WTC11 (cell line): ENCODE measurements around the gene EPN2. TPM values are rescaled to one million over a fixed set of nuclear protein-coding genes. Genes with fewer than 3 reads are reported as not detected.

Experiments used
- ATAC-seq: fragments of 200-7000 bp; cut with Tn5 transposase; 2 replicates; pipeline ENCODE4 v1.10.0; 2021; ENCODE audit warnings: mild to moderate bottlenecking, moderate library complexity
- CTCF ChIA-PET: fragments of 300-600 bp; sonication (Branson Sonifier 250); formaldehyde crosslinking; loops from one replicate; lab custom pipeline; 2021; ENCODE audit warnings: antibody characterized with exemption; lab: Charles Lee
- POLR2A ChIA-PET: fragments of 350-600 bp; sonication (Branson Sonifier 250); formaldehyde crosslinking; loops from one replicate; lab custom pipeline; 2021; ENCODE audit warnings: antibody characterized with exemption; lab: Charles Lee
- DNase-seq: peaks from one replicate; pipeline ENCODE4 v3.0.0; 2021; ENCODE audit warnings: low spot score
- H3K27ac Mint-ChIP-seq: 2 replicates; pipeline ENCODE4 v1.8.0; 2021; ENCODE audit warnings: mixed read lengths
- H3K27me3 Mint-ChIP-seq: 2 replicates; pipeline ENCODE4 v1.8.0; 2021; ENCODE audit warnings: low read depth, mild to moderate bottlenecking, moderate library complexity, mixed read lengths
- H3K36me3 Mint-ChIP-seq: 2 replicates; pipeline ENCODE4 v1.8.0; 2021; ENCODE audit warnings: mixed read lengths
- H3K4me1 Mint-ChIP-seq: 2 replicates; pipeline ENCODE4 v1.8.0; 2022; ENCODE audit warnings: mixed read lengths
- H3K4me3 Mint-ChIP-seq: 2 replicates; pipeline ENCODE4 v1.8.0; 2021; ENCODE audit warnings: mild to moderate bottlenecking, moderate library complexity, mixed read lengths
- H3K9me3 Mint-ChIP-seq: 2 replicates; pipeline ENCODE4 v1.8.0; 2021; ENCODE audit warnings: mixed read lengths
- CBFB ChIP-seq: sonication (generic); formaldehyde crosslinking; IDR thresholded peaks from 2 replicates; pipeline ENCODE4 v1.8.1; 2022; ENCODE audit warnings: mild to moderate bottlenecking, low read depth, missing genetic modification reagents
- CREM ChIP-seq: sonication (generic); formaldehyde crosslinking; IDR thresholded peaks from 2 replicates; pipeline ENCODE4 v1.8.1; 2022; ENCODE audit warnings: mild to moderate bottlenecking, missing genetic modification reagents, moderate library complexity
- E2F5 ChIP-seq: sonication (generic); formaldehyde crosslinking; IDR thresholded peaks from 2 replicates; pipeline ENCODE4 v1.8.1; 2022; ENCODE audit warnings: mild to moderate bottlenecking, moderate library complexity, missing genetic modification reagents
- FOXJ3 ChIP-seq: sonication (generic); formaldehyde crosslinking; IDR thresholded peaks from 2 replicates; pipeline ENCODE4 v1.9.0; 2021; ENCODE audit warnings: missing genetic modification reagents, mild to moderate bottlenecking, borderline replicate concordance
- IRF1 ChIP-seq: sonication (generic); formaldehyde crosslinking; IDR thresholded peaks from 2 replicates; pipeline ENCODE4 v1.8.0; 2023; ENCODE audit warnings: missing genetic modification reagents
- NFATC4 ChIP-seq: fragments of 250-450 bp; sonication (Bioruptor Pico); IDR thresholded peaks from 2 replicates; pipeline ENCODE4 v1.9.0; 2021; ENCODE audit warnings: mild to moderate bottlenecking
- OVOL2 ChIP-seq: fragments of 250-450 bp; sonication (Bioruptor Pico); IDR thresholded peaks from 2 replicates; pipeline ENCODE4 v1.9.0; 2021; ENCODE audit warnings: mild to moderate bottlenecking, borderline replicate concordance
- PRDM15 ChIP-seq: sonication (generic); formaldehyde crosslinking; IDR thresholded peaks from 2 replicates; pipeline ENCODE4 v1.8.0; 2022; ENCODE audit warnings: missing genetic modification reagents
- RORB ChIP-seq: fragments of 250-450 bp; sonication (Bioruptor Pico); IDR thresholded peaks from 2 replicates; pipeline ENCODE4 v1.9.0; 2021; ENCODE audit warnings: mild to moderate bottlenecking
- TP53 ChIP-seq: sonication (generic); formaldehyde crosslinking; IDR thresholded peaks from 2 replicates; pipeline ENCODE4 v1.8.1; 2023; ENCODE audit warnings: mild to moderate bottlenecking, missing genetic modification reagents
- ZNF121 ChIP-seq: sonication (generic); formaldehyde crosslinking; IDR thresholded peaks from 2 replicates; pipeline ENCODE4 v1.8.0; 2023; ENCODE audit warnings: missing genetic modification reagents
- ZNF219 ChIP-seq: sonication (generic); formaldehyde crosslinking; IDR thresholded peaks from 2 replicates; pipeline ENCODE4 v1.8.0; 2023; ENCODE audit warnings: missing genetic modification reagents, mild to moderate bottlenecking, borderline replicate concordance
- ZNF232 ChIP-seq: sonication (generic); formaldehyde crosslinking; IDR thresholded peaks from 2 replicates; pipeline ENCODE4 v1.8.0; 2022; ENCODE audit warnings: mild to moderate bottlenecking, missing genetic modification reagents
- ZNF263 ChIP-seq: sonication (generic); formaldehyde crosslinking; IDR thresholded peaks from 2 replicates; pipeline ENCODE4 v1.8.1; 2022; ENCODE audit warnings: low read depth, mild to moderate bottlenecking, moderate library complexity, missing genetic modification reagents
- ZNF416 ChIP-seq: fragments of 250-450 bp; sonication (Bioruptor Pico); IDR thresholded peaks from 2 replicates; pipeline ENCODE4 v1.9.0; 2021; ENCODE audit warnings: mild to moderate bottlenecking, inconsistent platforms
- ZNF423 ChIP-seq: fragments of 250-450 bp; sonication (Bioruptor Pico); IDR thresholded peaks from 2 replicates; pipeline ENCODE4 v2.1.2; 2022; ENCODE audit warnings: mild to moderate bottlenecking, moderate library complexity
- ZNF671 ChIP-seq: fragments of 250-450 bp; sonication (Bioruptor Pico); IDR thresholded peaks from 2 replicates; pipeline ENCODE4 v1.8.0; 2021; ENCODE audit warnings: mild to moderate bottlenecking
- total RNA-seq: library from RNA; stranded (reverse); gene quantifications from 3 replicates; pipeline ENCODE4 v1.2.3, GENCODE V29; 2021
- TF ChIP-seq, protein P1 (sequence below): sonication (generic); formaldehyde crosslinking; IDR thresholded peaks from 2 replicates; pipeline ENCODE4 v1.8.1; 2023; ENCODE audit warnings: mild to moderate bottlenecking, missing genetic modification reagents, borderline replicate concordance
- TF ChIP-seq, protein P2 (sequence below): sonication (generic); formaldehyde crosslinking; IDR thresholded peaks from 2 replicates; pipeline ENCODE4 v1.8.1; 2022; ENCODE audit warnings: missing genetic modification reagents, borderline replicate concordance
- TF ChIP-seq, protein P3 (sequence below): sonication (generic); formaldehyde crosslinking; IDR thresholded peaks from 2 replicates; pipeline ENCODE4 v1.8.1; 2022; ENCODE audit warnings: mild to moderate bottlenecking, missing genetic modification reagents, moderate library complexity, borderline replicate concordance

Gene EPN2
- total RNA-seq, 1 experiment from 2014 or later, result 48.8 TPM

DNA sequence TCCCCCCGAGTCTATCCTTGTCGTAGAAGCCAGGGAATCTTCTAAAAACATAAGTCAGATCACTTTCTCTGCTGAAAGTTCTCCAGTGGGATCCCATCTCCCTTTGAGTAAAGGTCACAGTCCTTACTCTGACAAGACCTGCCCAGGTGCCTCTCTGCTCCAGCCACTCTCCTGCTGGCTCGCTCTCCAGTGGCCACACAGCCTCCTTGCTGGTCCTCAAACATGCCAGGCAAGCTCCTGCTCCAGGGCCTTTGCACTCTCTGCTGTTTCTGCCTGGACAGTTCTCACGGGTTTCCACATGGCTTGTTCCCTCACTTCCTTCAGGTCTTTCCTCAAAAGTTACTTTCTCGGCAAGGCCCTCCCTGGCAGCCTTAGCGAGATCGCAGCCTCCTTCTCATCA, 122.0 kb downstream of the EPN2 start (continued):
- TF ChIP-seq ZNF423 (CRISPR knock-in tag), result no peak
- TF ChIP-seq, protein P1, sequence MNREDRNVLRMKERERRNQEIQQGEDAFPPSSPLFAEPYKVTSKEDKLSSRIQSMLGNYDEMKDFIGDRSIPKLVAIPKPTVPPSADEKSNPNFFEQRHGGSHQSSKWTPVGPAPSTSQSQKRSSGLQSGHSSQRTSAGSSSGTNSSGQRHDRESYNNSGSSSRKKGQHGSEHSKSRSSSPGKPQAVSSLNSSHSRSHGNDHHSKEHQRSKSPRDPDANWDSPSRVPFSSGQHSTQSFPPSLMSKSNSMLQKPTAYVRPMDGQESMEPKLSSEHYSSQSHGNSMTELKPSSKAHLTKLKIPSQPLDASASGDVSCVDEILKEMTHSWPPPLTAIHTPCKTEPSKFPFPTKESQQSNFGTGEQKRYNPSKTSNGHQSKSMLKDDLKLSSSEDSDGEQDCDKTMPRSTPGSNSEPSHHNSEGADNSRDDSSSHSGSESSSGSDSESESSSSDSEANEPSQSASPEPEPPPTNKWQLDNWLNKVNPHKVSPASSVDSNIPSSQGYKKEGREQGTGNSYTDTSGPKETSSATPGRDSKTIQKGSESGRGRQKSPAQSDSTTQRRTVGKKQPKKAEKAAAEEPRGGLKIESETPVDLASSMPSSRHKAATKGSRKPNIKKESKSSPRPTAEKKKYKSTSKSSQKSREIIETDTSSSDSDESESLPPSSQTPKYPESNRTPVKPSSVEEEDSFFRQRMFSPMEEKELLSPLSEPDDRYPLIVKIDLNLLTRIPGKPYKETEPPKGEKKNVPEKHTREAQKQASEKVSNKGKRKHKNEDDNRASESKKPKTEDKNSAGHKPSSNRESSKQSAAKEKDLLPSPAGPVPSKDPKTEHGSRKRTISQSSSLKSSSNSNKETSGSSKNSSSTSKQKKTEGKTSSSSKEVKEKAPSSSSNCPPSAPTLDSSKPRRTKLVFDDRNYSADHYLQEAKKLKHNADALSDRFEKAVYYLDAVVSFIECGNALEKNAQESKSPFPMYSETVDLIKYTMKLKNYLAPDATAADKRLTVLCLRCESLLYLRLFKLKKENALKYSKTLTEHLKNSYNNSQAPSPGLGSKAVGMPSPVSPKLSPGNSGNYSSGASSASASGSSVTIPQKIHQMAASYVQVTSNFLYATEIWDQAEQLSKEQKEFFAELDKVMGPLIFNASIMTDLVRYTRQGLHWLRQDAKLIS (CRISPR knock-in tag), result no peak
- TF ChIP-seq E2F5, result no peak

DNA sequence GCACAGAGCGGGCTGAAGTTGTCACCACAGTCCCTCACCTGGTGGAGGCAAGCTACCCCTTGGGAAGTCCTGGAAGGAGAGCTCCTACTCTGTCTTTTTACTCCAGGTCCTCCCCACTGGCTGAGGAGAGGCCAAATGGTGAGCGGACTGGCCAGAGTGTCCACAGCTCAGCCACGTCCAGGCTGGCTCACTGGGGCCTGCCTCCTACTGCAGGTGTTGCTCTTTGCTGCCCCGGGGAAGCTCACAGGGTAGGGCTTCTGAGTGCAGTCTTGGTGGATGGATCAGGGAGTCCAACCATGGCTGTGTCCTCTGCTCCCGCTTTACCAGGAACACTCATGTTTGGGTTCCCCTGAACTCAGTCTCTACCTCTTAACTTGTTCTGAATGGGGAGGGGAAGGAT, 122.7 kb downstream of the EPN2 start:
- Mint-ChIP-seq H3K4me1 (peaks cover 22% of the 10 kb centered on the region), H3K4me3 (no peak overlapping the region), H3K27me3 (no peaks in the 10 kb centered on the region), H3K36me3 (peaks cover 26% of the 10 kb centered on the region), H3K27ac (no peak overlapping the region), H3K9me3 (no peaks in the 10 kb centered on the region)
- POLR2A ChIA-PET, result no interaction called here
- CTCF ChIA-PET, result interaction anchor here (1.3 kb wide), 1 partner anchor 403 kb away, joined by 3 read pairs; no protein-coding TSS in a partner anchor
- DNase-seq (no peak), ATAC-seq (no peak)
- TF ChIP-seq NFATC4 (CRISPR knock-in tag) (no peak), ZNF232 (CRISPR knock-in tag) (no peak), ZNF671 (CRISPR knock-in tag) (no peak), ZNF121 (CRISPR knock-in tag) (no peak), RORB (CRISPR knock-in tag) (no peak), CBFB (no peak), ZNF416 (CRISPR knock-in tag) (no peak), FOXJ3 (CRISPR knock-in tag) (no peak), PRDM15 (no peak), TP53 (CRISPR knock-in tag) (no peak), ZNF263 (CRISPR knock-in tag) (no peak), IRF1 (CRISPR knock-in tag) (no peak), CREM (CRISPR knock-in tag) (no peak), OVOL2 (CRISPR knock-in tag) (no peak), ZNF219 (CRISPR knock-in tag) (no peak)
- TF ChIP-seq, protein P2, sequence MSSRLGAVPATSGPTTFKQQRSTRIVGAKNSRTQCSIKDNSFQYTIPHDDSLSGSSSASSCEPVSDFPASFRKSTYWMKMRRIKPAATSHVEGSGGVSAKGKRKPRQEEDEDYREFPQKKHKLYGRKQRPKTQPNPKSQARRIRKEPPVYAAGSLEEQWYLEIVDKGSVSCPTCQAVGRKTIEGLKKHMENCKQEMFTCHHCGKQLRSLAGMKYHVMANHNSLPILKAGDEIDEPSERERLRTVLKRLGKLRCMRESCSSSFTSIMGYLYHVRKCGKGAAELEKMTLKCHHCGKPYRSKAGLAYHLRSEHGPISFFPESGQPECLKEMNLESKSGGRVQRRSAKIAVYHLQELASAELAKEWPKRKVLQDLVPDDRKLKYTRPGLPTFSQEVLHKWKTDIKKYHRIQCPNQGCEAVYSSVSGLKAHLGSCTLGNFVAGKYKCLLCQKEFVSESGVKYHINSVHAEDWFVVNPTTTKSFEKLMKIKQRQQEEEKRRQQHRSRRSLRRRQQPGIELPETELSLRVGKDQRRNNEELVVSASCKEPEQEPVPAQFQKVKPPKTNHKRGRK, result no peak
- TF ChIP-seq, protein P1 (CRISPR knock-in tag), result no peak
- TF ChIP-seq, protein P3, sequence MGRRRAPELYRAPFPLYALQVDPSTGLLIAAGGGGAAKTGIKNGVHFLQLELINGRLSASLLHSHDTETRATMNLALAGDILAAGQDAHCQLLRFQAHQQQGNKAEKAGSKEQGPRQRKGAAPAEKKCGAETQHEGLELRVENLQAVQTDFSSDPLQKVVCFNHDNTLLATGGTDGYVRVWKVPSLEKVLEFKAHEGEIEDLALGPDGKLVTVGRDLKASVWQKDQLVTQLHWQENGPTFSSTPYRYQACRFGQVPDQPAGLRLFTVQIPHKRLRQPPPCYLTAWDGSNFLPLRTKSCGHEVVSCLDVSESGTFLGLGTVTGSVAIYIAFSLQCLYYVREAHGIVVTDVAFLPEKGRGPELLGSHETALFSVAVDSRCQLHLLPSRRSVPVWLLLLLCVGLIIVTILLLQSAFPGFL, result no peak
